ENCODE measurements around the gene OR2L2. TPM values are rescaled to one million over a fixed set of nuclear protein-coding genes. Genes with fewer than 3 reads are reported as not detected.

Gene OR2L2
- total and polyA plus RNA-seq, 2 donors (not counting 1 experiment from before 2014, with no cell fraction given), result under 0.01 to 0.03 TPM

DNA sequence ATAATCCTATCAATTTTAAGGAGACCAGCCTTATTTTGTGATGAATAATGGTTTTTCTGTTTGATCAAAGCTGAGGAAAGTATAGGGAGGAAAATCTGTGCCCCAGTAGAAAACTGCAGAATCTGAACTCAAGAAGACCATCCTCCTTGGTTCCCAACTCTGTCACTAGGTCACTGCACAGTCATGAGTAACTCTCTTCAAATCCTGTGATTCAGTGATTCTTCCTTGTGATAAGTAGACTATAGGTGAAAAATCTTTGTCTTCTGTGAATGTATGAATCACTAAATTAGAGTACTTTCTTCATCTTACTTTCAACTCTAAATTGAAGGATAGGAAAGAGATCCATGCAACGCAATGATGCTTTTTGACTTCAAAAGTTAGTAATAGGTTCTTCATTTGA, 29.7 kb upstream of the OR2L2 start:
- Histone ChIP-seq H3K79me2 (ENCODE audit: control insufficient read depth, insufficient read depth, low read length) (no peaks in the 10 kb centered on the region), H3K4me3 (replicated peaks in 1 of 4; ENCODE audit: control extremely low read depth in 1 of 4, insufficient read depth in 1 of 4, low read depth in 3 of 4, low read length in 4 of 4) (no peak overlapping the region), H2AFZ (ENCODE audit: low read length) (no peak overlapping the region), H3K4me2 (ENCODE audit: extremely low read depth, insufficient read depth, low read length) (no peak overlapping the region), H3K27me3 (ENCODE audit: control insufficient read depth, insufficient read depth, low read length) (no peaks in the 10 kb centered on the region), H3K9me3 (ENCODE audit: control insufficient read depth, insufficient read depth, low read depth, low read length) (no peaks in the 10 kb centered on the region), H3K4me1 (ENCODE audit: control insufficient read depth, extremely low read depth, insufficient read depth, low read length) (no peaks in the 10 kb centered on the region), H3K27ac (ENCODE audit: insufficient read depth, low read length) (no peak overlapping the region), H4K20me1 (ENCODE audit: control insufficient read depth, extremely low read depth, insufficient read depth, low read length) (no peaks in the 10 kb centered on the region), H3K36me3 (ENCODE audit: control insufficient read depth, insufficient read depth, low read length) (no peaks in the 10 kb centered on the region), H3K9ac (ENCODE audit: insufficient read depth, low read length) (no peak overlapping the region)
- no peak for DNase-seq (ENCODE audit: low read depth in 2 of 2)
- TF ChIP-seq EZH2 (IDR thresholded peaks at IDR 0.05; ENCODE audit: low read length, missing control alignments), result no peak
- TF ChIP-seq, protein P1, sequence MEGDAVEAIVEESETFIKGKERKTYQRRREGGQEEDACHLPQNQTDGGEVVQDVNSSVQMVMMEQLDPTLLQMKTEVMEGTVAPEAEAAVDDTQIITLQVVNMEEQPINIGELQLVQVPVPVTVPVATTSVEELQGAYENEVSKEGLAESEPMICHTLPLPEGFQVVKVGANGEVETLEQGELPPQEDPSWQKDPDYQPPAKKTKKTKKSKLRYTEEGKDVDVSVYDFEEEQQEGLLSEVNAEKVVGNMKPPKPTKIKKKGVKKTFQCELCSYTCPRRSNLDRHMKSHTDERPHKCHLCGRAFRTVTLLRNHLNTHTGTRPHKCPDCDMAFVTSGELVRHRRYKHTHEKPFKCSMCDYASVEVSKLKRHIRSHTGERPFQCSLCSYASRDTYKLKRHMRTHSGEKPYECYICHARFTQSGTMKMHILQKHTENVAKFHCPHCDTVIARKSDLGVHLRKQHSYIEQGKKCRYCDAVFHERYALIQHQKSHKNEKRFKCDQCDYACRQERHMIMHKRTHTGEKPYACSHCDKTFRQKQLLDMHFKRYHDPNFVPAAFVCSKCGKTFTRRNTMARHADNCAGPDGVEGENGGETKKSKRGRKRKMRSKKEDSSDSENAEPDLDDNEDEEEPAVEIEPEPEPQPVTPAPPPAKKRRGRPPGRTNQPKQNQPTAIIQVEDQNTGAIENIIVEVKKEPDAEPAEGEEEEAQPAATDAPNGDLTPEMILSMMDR (conservative IDR thresholded peaks at IDR 0.05 in 1 of 2, IDR thresholded peaks at IDR 0.05 in 1 of 2; ENCODE audit: low read depth in 1 of 2, low read length in 2 of 2), result no peak

GRCh38 chr1:248007778-248008177, 22.1 kb upstream of the OR2L2 start:
- DNase-seq (ENCODE audit: low read depth in 2 of 2), result no peak
- no peaks in the 10 kb centered on the region for H3K27me3 ChIP-seq (ENCODE audit: control insufficient read depth, insufficient read depth, low read length)
- H3K4me1 ChIP-seq (ENCODE audit: control insufficient read depth, extremely low read depth, insufficient read depth, low read length), result no peaks in the 10 kb centered on the region
- TF ChIP-seq, protein P1 (conservative IDR thresholded peaks at IDR 0.05 in 1 of 2, IDR thresholded peaks at IDR 0.05 in 1 of 2; ENCODE audit: low read depth in 1 of 2, low read length in 2 of 2), result no peak
- TF ChIP-seq EZH2 (IDR thresholded peaks at IDR 0.05; ENCODE audit: low read length, missing control alignments), result no peak
- no peaks in the 10 kb centered on the region for H3K79me2 ChIP-seq (ENCODE audit: control insufficient read depth, insufficient read depth, low read length)
- no peaks in the 10 kb centered on the region for H3K36me3 ChIP-seq (ENCODE audit: control insufficient read depth, insufficient read depth, low read length)
- H3K27ac ChIP-seq (ENCODE audit: insufficient read depth, low read length), result no peak overlapping the region
- no peak overlapping the region for H3K9ac ChIP-seq (ENCODE audit: insufficient read depth, low read length)
- H2AFZ ChIP-seq (ENCODE audit: low read length), result no peak overlapping the region
- no peaks in the 10 kb centered on the region for H4K20me1 ChIP-seq (ENCODE audit: control insufficient read depth, extremely low read depth, insufficient read depth, low read length)
- H3K4me2 ChIP-seq (ENCODE audit: extremely low read depth, insufficient read depth, low read length), result no peak overlapping the region
- no peak overlapping the region for H3K4me3 ChIP-seq (replicated peaks in 1 of 4; ENCODE audit: control extremely low read depth in 1 of 4, insufficient read depth in 1 of 4, low read depth in 3 of 4, low read length in 4 of 4)
- H3K9me3 ChIP-seq (ENCODE audit: control insufficient read depth, insufficient read depth, low read depth, low read length), result no peaks in the 10 kb centered on the region

DNA sequence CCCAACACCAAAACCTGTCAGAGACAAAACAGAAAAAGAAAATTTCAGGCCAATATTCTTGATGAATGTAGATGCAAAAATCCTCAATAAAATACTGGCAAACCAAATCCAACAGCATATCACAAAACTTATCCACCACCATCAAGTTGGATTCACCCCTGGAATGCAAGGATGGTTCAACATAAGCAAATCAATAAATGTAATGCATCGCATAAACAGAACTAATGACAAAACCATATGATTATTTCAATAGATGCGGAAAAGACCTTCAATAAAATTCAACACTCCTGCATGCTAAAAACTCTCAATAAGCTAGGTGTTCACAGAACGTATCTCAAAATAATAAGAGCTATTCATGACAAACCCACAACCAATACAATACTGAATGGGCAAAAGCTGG, 20.2 kb upstream of the OR2L2 start:
- Histone ChIP-seq H4K20me1 (ENCODE audit: control insufficient read depth, extremely low read depth, insufficient read depth, low read length) (no peaks in the 10 kb centered on the region), H3K36me3 (ENCODE audit: control insufficient read depth, insufficient read depth, low read length) (no peaks in the 10 kb centered on the region), H3K4me3 (replicated peaks in 1 of 4; ENCODE audit: control extremely low read depth in 1 of 4, insufficient read depth in 1 of 4, low read depth in 3 of 4, low read length in 4 of 4) (no peak overlapping the region), H3K4me2 (ENCODE audit: extremely low read depth, insufficient read depth, low read length) (no peak overlapping the region), H3K9ac (ENCODE audit: insufficient read depth, low read length) (no peak overlapping the region), H3K9me3 (ENCODE audit: control insufficient read depth, insufficient read depth, low read depth, low read length) (no peaks in the 10 kb centered on the region), H3K27me3 (ENCODE audit: control insufficient read depth, insufficient read depth, low read length) (no peaks in the 10 kb centered on the region), H2AFZ (ENCODE audit: low read length) (no peak overlapping the region), H3K4me1 (ENCODE audit: control insufficient read depth, extremely low read depth, insufficient read depth, low read length) (no peaks in the 10 kb centered on the region), H3K79me2 (ENCODE audit: control insufficient read depth, insufficient read depth, low read length) (no peaks in the 10 kb centered on the region), H3K27ac (ENCODE audit: insufficient read depth, low read length) (no peak overlapping the region)
- no peak for DNase-seq (ENCODE audit: low read depth in 2 of 2)
- TF ChIP-seq, protein P1 (conservative IDR thresholded peaks at IDR 0.05 in 1 of 2, IDR thresholded peaks at IDR 0.05 in 1 of 2; ENCODE audit: low read depth in 1 of 2, low read length in 2 of 2), result no peak
- no peak for TF ChIP-seq EZH2 (IDR thresholded peaks at IDR 0.05; ENCODE audit: low read length, missing control alignments)

Data from fibroblast of lung (primary cell).